Naive thymus-derived CD8-positive, alpha-beta T cell (primary cell): ENCODE measurements around the gene HELZ. TPM values are rescaled to one million over a fixed set of nuclear protein-coding genes. Genes with fewer than 3 reads are reported as not detected.
"Not testable (repeated sequence)": the region's sequence is repeated elsewhere in the genome, so short reads cannot be mapped to it uniquely, and the experiment has no call there.

ENCODE experiments used
- ATAC-seq, 2 donors: fragments of 150-1000 bp; cut with Tn5 transposase in 1 of 2; sonication (Bioruptor Pico), chemical (Tn5 transposase) in 1 of 2; 1 replicate in 1 of 2; 2 replicates in 1 of 2; pipeline ENCODE4 v1.10.0; 2021; ENCODE audit warnings: mild to moderate bottlenecking in 2 of 2, moderate library complexity in 2 of 2
- POLR2A ChIA-PET: fragments of 350-600 bp; sonication (Branson Sonifier 250); formaldehyde crosslinking; loops from one replicate; lab custom pipeline; 2021; ENCODE audit warnings: antibody characterized with exemption; lab: Charles Lee
- DNase-seq, 10 donors: peaks; one replicate each; pipeline versions ENCODE4 v3.0.0 to v3.0.0-alpha.2; 2020 to 2022
- H3K27ac Mint-ChIP-seq, 10 donors: one replicate each; pipeline ENCODE4 v1.8.0; 2020 to 2022; ENCODE audit warnings: mild to moderate bottlenecking in 10 of 10, mixed read lengths in 10 of 10, moderate library complexity in 4 of 10, inconsistent platforms in 1 of 10
- H3K27me3 Mint-ChIP-seq, 5 donors: one replicate each; pipeline ENCODE4 v1.8.0; 2021 to 2022; ENCODE audit warnings: mixed read lengths in 5 of 5
- H3K36me3 Mint-ChIP-seq, 3 donors: one replicate each; pipeline ENCODE4 v1.8.0; 2020 to 2022; ENCODE audit warnings: mixed read lengths in 3 of 3, mild to moderate bottlenecking in 2 of 3, inconsistent platforms in 1 of 3
- H3K4me1 Mint-ChIP-seq, 4 donors: one replicate each; pipeline ENCODE4 v1.8.0; 2021 to 2022; ENCODE audit warnings: mixed read lengths in 4 of 4
- H3K4me3 Mint-ChIP-seq, 10 donors: one replicate each; pipeline ENCODE4 v1.8.0; 2020 to 2022; ENCODE audit warnings: mild to moderate bottlenecking in 10 of 10, mixed read lengths in 10 of 10, moderate library complexity in 6 of 10, inconsistent platforms in 1 of 10
- H3K9me3 Mint-ChIP-seq, 9 donors: one replicate each; pipeline ENCODE4 v1.8.0; 2020 to 2022; ENCODE audit warnings: mixed read lengths in 9 of 9, mild to moderate bottlenecking in 3 of 9, inconsistent platforms in 1 of 9, moderate library complexity in 1 of 9
- polyA plus RNA-seq, 3 donors: library from polyadenylated mRNA; unstranded; fragments of 300-500 nt; fragmentation: Illumina TruSeq; gene quantifications; one replicate each; pipeline ENCODE4 v1.2.3, GENCODE V29; 2021
- total RNA-seq, 8 experiments: library from RNA in 2 of 8; stranded (reverse) in 2 of 8; gene quantifications; one replicate each; pipeline ENCODE4 v1.2.3 and lab custom pipeline; 2021 to 2026

HELZ gene
- total and polyA plus RNA-seq, 5 experiments from 2014 or later: 43.0 to 75.1 (median 48.6) TPM

GRCh38 chr17:67143318-67143717, 101.7 kb downstream of the HELZ start:
- H3K36me3 Mint-ChIP-seq: peaks cover 13 to 78% (median 54%) of the 10 kb centered on the region in 3 donors
- no peak for DNase-seq
- POLR2A ChIA-PET: no interaction called here
- H3K4me1 Mint-ChIP-seq: peaks cover 11 to 26% (median 24%) of the 10 kb centered on the region in 4 donors
- no peak for ATAC-seq
- no peak overlapping the region for H3K4me3 Mint-ChIP-seq
- peaks cover 0 to 8% (median 2%) of the 10 kb centered on the region in 9 donors for H3K9me3 Mint-ChIP-seq
- no peaks in the 10 kb centered on the region for H3K27me3 Mint-ChIP-seq
- H3K27ac Mint-ChIP-seq: no peak overlapping the region

GRCh38 chr17:67142030-67142429, 103.0 kb downstream of the HELZ start:
- H3K27ac Mint-ChIP-seq: not testable (repeated sequence)

GRCh38 chr17:67139784-67140665, 105.0 kb downstream of the HELZ start:
- POLR2A ChIA-PET: no interaction called here
- no peak for DNase-seq
- Mint-ChIP-seq H3K9me3 (peaks cover 0 to 8% (median 2%) of the 10 kb centered on the region in 9 donors), H3K36me3 (peaks cover 9 to 76% (median 45%) of the 10 kb centered on the region in 3 donors), H3K27ac (peak overlapping the region in 6 of 10 donors; percentile 1 to 52 (median 38)), H3K27me3 (no peaks in the 10 kb centered on the region), H3K4me1 (peaks cover 17 to 34% (median 33%) of the 10 kb centered on the region in 4 donors), H3K4me3 (no peak overlapping the region)
- no peak for ATAC-seq

More at GRCh38 chr17:67142030-67142429, 103.0 kb downstream of the HELZ start:
- ATAC-seq, H3K9me3 Mint-ChIP-seq, H3K4me3 Mint-ChIP-seq, H3K27me3 Mint-ChIP-seq, POLR2A ChIA-PET, DNase-seq: not testable (repeated sequence)
- H3K36me3 Mint-ChIP-seq: peaks cover 13 to 75% (median 46%) of the 10 kb centered on the region in 3 donors
- H3K4me1 Mint-ChIP-seq: peaks cover 17 to 33% (median 32%) of the 10 kb centered on the region in 4 donors

GRCh38 chr17:67139289-67139688, 105.7 kb downstream of the HELZ start:
- no peak for ATAC-seq
- peaks cover 17 to 34% (median 33%) of the 10 kb centered on the region in 4 donors for H3K4me1 Mint-ChIP-seq
- H3K27ac Mint-ChIP-seq: peak overlapping the region in 7 of 10 donors; percentile 12 to 56 (median 30)
- H3K27me3 Mint-ChIP-seq: no peaks in the 10 kb centered on the region
- H3K4me3 Mint-ChIP-seq: no peak overlapping the region
- peaks cover 8 to 72% (median 39%) of the 10 kb centered on the region in 3 donors for H3K36me3 Mint-ChIP-seq
- DNase-seq: no peak
- POLR2A ChIA-PET: no interaction called here
- H3K9me3 Mint-ChIP-seq: peaks cover 0 to 8% (median 2%) of the 10 kb centered on the region in 9 donors

GRCh38 chr17:67138392-67138791, 106.6 kb downstream of the HELZ start:
- peaks cover 8 to 70% (median 32%) of the 10 kb centered on the region in 3 donors for H3K36me3 Mint-ChIP-seq
- peak in 1 of 2 donors; percentile 18 for ATAC-seq
- H3K4me1 Mint-ChIP-seq: peaks cover 17 to 34% (median 33%) of the 10 kb centered on the region in 4 donors
- peak overlapping the region in 5 of 10 donors; percentile 31 to 60 (median 37) for H3K4me3 Mint-ChIP-seq
- peaks cover 0 to 8% (median 2%) of the 10 kb centered on the region in 9 donors for H3K9me3 Mint-ChIP-seq
- POLR2A ChIA-PET: no interaction called here
- H3K27me3 Mint-ChIP-seq: no peaks in the 10 kb centered on the region
- no peak for DNase-seq
- peak overlapping the region in 6 of 10 donors; percentile 1 to 90 (median 47) for H3K27ac Mint-ChIP-seq

GRCh38 chr17:67137860-67138259, 107.1 kb downstream of the HELZ start:
- H3K4me3 Mint-ChIP-seq: peak overlapping the region in 4 of 10 donors; percentile 0 to 34 (median 18)
- H3K9me3 Mint-ChIP-seq: peaks cover 0 to 8% (median 0%) of the 10 kb centered on the region in 9 donors
- ATAC-seq (peak in 1 of 2 donors; percentile 84), DNase-seq (peak in 3 of 10 donors; percentile 17 to 25 (median 20))
- POLR2A ChIA-PET: no interaction called here
- H3K27ac Mint-ChIP-seq: peak overlapping the region in 6 of 10 donors; percentile 1 to 67 (median 46)
- H3K36me3 Mint-ChIP-seq: peaks cover 8 to 71% (median 26%) of the 10 kb centered on the region in 3 donors
- peaks cover 17 to 34% (median 33%) of the 10 kb centered on the region in 4 donors for H3K4me1 Mint-ChIP-seq
- no peaks in the 10 kb centered on the region for H3K27me3 Mint-ChIP-seq

GRCh38 chr17:67137026-67137370, 108.0 kb downstream of the HELZ start:
- peaks cover 19 to 34% (median 33%) of the 10 kb centered on the region in 4 donors for H3K4me1 Mint-ChIP-seq
- peaks cover 0 to 2% (median 0%) of the 10 kb centered on the region in 9 donors for H3K9me3 Mint-ChIP-seq
- POLR2A ChIA-PET: no interaction called here
- H3K27ac Mint-ChIP-seq: no peak overlapping the region
- DNase-seq: no peak
- peaks cover 3 to 64% (median 19%) of the 10 kb centered on the region in 3 donors for H3K36me3 Mint-ChIP-seq
- ATAC-seq: no peak
- no peaks in the 10 kb centered on the region for H3K27me3 Mint-ChIP-seq
- H3K4me3 Mint-ChIP-seq: no peak overlapping the region

- ATAC-seq (no peak), DNase-seq (no peak)
- Mint-ChIP-seq H3K36me3 (peaks cover 0 to 67% (median 18%) of the 10 kb centered on the region in 3 donors), H3K27me3 (no peaks in the 10 kb centered on the region), H3K4me3 (no peak overlapping the region), H3K27ac (peak overlapping the region in 1 of 10 donors; percentile 8), H3K9me3 (no peaks in the 10 kb centered on the region), H3K4me1 (peaks cover 19 to 34% (median 33%) of the 10 kb centered on the region in 4 donors)
- POLR2A ChIA-PET: interaction anchor here (0.6 kb wide), 1 partner anchor 14 kb away, joined by 3 read pairs; no protein-coding TSS in a partner anchor
Observed at GRCh38 chr17:67136191-67137025, 108.6 kb downstream of the HELZ start.

- no peak for DNase-seq
- H3K27me3 Mint-ChIP-seq: no peaks in the 10 kb centered on the region
- no peaks in the 10 kb centered on the region for H3K9me3 Mint-ChIP-seq
- H3K27ac Mint-ChIP-seq: no peak overlapping the region
- H3K4me1 Mint-ChIP-seq: peaks cover 6 to 8% (median 8%) of the 10 kb centered on the region in 4 donors
- peaks cover 0 to 62% (median 22%) of the 10 kb centered on the region in 3 donors for H3K36me3 Mint-ChIP-seq
- ATAC-seq: no peak
- no peak overlapping the region for H3K4me3 Mint-ChIP-seq
- POLR2A ChIA-PET: no interaction called here
Observed at GRCh38 chr17:67133161-67133560, 111.8 kb downstream of the HELZ start.

- POLR2A ChIA-PET: no interaction called here
- Mint-ChIP-seq H3K4me1 (peaks cover 0 to 5% (median 2%) of the 10 kb centered on the region in 4 donors), H3K27ac (no peak overlapping the region), H3K4me3 (no peak overlapping the region), H3K9me3 (no peaks in the 10 kb centered on the region), H3K27me3 (no peaks in the 10 kb centered on the region), H3K36me3 (peaks cover 0 to 64% (median 22%) of the 10 kb centered on the region in 3 donors)
- DNase-seq: no peak
- no peak for ATAC-seq
Observed at GRCh38 chr17:67132366-67132765, 112.6 kb downstream of the HELZ start.

GRCh38 chr17:67130768-67131167, 114.2 kb downstream of the HELZ start:
- DNase-seq (no peak), ATAC-seq (no peak)
- Mint-ChIP-seq H3K4me1 (peaks cover 0 to 7% (median 5%) of the 10 kb centered on the region in 4 donors), H3K4me3 (no peak overlapping the region), H3K27me3 (no peaks in the 10 kb centered on the region), H3K36me3 (peaks cover 4 to 53% (median 10%) of the 10 kb centered on the region in 3 donors), H3K9me3 (no peaks in the 10 kb centered on the region), H3K27ac (no peak overlapping the region)
- POLR2A ChIA-PET: no interaction called here

- DNase-seq (no peak), ATAC-seq (no peak)
- H3K27ac Mint-ChIP-seq: no peak overlapping the region
- no peaks in the 10 kb centered on the region for H3K9me3 Mint-ChIP-seq
- no peaks in the 10 kb centered on the region for H3K27me3 Mint-ChIP-seq
- POLR2A ChIA-PET: no interaction called here
- no peak overlapping the region for H3K4me3 Mint-ChIP-seq
- H3K36me3 Mint-ChIP-seq: peaks cover 4 to 55% (median 10%) of the 10 kb centered on the region in 3 donors
- H3K4me1 Mint-ChIP-seq: peaks cover 5 to 8% (median 6%) of the 10 kb centered on the region in 4 donors
Observed at GRCh38 chr17:67129283-67129682, 115.7 kb downstream of the HELZ start.
